ENCODE data around the gene ATP8A2. TPM values are rescaled to one million over a fixed set of nuclear protein-coding genes. Genes with fewer than 3 reads are reported as not detected.

ATP8A2 gene
- total and polyA plus RNA-seq, 10 of the 15 experiments (the other 5 are each of a cell fraction or from before 2014, with no cell fraction given): 0.01 to 0.04 (median 0.04) TPM; not detected in 7

DNA sequence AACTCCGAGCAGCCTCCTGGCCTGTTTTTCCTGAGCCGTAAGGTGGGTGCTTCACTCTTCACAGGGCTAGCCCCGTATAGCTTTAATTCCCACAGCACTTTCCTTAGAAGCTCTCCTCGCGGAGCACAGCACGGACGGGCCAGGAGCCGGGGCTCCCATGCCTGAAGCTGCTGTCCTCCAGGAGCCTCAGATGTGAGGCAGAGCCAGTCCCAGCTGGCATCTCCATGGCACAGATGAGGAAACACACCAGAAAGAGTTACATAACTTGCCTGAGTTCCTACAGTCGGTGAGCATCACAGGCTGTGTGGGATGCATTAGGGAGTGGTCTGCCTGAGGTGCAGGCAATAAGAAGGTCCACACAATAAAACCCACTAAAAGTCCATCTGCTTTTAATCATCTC, 118.5 kb downstream of the ATP8A2 start:
- ChIA-PET CTCF (no interaction called here), POLR2A (no interaction called here), SMC1A (ENCODE audit: uncharacterized antibody, unreplicated experiment) (no interaction called here), RAD21 (ENCODE audit: unreplicated experiment) (no interaction called here)
- H3K4me2 ChIP-seq (ENCODE audit: control insufficient read depth, insufficient read depth): no peak overlapping the region
- no peaks in the 10 kb centered on the region for H3K9me3 ChIP-seq (replicated peaks; ENCODE audit: control insufficient read depth, insufficient read depth, low read length)
- no peaks in the 10 kb centered on the region for H3K79me2 ChIP-seq (ENCODE audit: control insufficient read depth, insufficient read depth, low read length)
- intact Hi-C loops (cut with micrococcal nuclease; ENCODE audit: unreplicated experiment) (no loop called here), in situ Hi-C loops (cut with MboI) (no loop called here)
- H3K4me1 ChIP-seq (ENCODE audit: control insufficient read depth, insufficient read depth, low read length): no peaks in the 10 kb centered on the region
- FAIRE-seq (no peak), DNase-seq (ENCODE audit: low read depth, low spot score) (no peak), ATAC-seq (no peak)
- H3K4me3 ChIP-seq: no peak overlapping the region
- no peak overlapping the region for H3K9ac ChIP-seq (ENCODE audit: control insufficient read depth, insufficient read depth, low read length)
- H4K20me1 ChIP-seq (ENCODE audit: control insufficient read depth, insufficient read depth): no peaks in the 10 kb centered on the region
- H3K27ac ChIP-seq (ENCODE audit: control insufficient read depth, insufficient read depth): no peak overlapping the region
- no peak overlapping the region for H2AFZ ChIP-seq (ENCODE audit: control insufficient read depth, low read depth, low read length)
- TF ChIP-seq ESRRA (IDR thresholded peaks at IDR 0.05; ENCODE audit: low read length) (no peak), ZBTB11 (CRISPR knock-in tag; IDR thresholded peaks at IDR 0.05) (no peak), MEF2A (IDR thresholded peaks at IDR 0.05; ENCODE audit: insufficient read depth, low read depth, low read length) (no peak), ZNF274 (IDR thresholded peaks at IDR 0.05; ENCODE audit: insufficient read depth, insufficient read length) (no peak), KDM1A (IDR thresholded peaks at IDR 0.05; ENCODE audit: borderline replicate concordance) (no peak), TCF3 (IDR thresholded peaks at IDR 0.05; ENCODE audit: borderline replicate concordance, insufficient read depth, low read depth, low read length) (no peak), HDAC2 (IDR thresholded peaks at IDR 0.05) (no peak), NR2C1 (IDR thresholded peaks at IDR 0.05) (no peak), SUZ12 (IDR thresholded peaks at IDR 0.05; ENCODE audit: unreplicated experiment) (no peak), SREBF1 (IDR thresholded peaks at IDR 0.05; ENCODE audit: low read length) (no peak), NBN (IDR thresholded peaks at IDR 0.05) (no peak), MEF2B (IDR thresholded peaks at IDR 0.05; ENCODE audit: partially characterized antibody, poor library complexity, severe bottlenecking) (no peak), FOXM1 (IDR thresholded peaks at IDR 0.05; ENCODE audit: low read depth, low read length) (no peak), TAF1 (IDR thresholded peaks at IDR 0.05; ENCODE audit: borderline replicate concordance, low read depth, low read length) (no peak), GABPA (IDR thresholded peaks at IDR 0.05; ENCODE audit: low read depth) (no peak)
- TF ChIP-seq, protein P1, sequence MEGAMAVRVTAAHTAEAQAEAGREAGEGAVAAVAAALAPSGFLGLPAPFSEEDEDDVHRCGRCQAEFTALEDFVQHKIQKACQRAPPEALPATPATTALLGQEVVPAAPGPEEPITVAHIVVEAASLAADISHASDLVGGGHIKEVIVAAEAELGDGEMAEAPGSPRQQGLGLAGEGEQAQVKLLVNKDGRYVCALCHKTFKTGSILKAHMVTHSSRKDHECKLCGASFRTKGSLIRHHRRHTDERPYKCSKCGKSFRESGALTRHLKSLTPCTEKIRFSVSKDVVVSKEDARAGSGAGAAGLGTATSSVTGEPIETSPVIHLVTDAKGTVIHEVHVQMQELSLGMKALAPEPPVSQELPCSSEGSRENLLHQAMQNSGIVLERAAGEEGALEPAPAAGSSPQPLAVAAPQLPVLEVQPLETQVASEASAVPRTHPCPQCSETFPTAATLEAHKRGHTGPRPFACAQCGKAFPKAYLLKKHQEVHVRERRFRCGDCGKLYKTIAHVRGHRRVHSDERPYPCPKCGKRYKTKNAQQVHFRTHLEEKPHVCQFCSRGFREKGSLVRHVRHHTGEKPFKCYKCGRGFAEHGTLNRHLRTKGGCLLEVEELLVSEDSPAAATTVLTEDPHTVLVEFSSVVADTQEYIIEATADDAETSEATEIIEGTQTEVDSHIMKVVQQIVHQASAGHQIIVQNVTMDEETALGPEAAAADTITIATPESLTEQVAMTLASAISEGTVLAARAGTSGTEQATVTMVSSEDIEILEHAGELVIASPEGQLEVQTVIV (IDR thresholded peaks at IDR 0.05; ENCODE audit: borderline replicate concordance, partially characterized antibody): no peak
- TF ChIP-seq, protein P2, sequence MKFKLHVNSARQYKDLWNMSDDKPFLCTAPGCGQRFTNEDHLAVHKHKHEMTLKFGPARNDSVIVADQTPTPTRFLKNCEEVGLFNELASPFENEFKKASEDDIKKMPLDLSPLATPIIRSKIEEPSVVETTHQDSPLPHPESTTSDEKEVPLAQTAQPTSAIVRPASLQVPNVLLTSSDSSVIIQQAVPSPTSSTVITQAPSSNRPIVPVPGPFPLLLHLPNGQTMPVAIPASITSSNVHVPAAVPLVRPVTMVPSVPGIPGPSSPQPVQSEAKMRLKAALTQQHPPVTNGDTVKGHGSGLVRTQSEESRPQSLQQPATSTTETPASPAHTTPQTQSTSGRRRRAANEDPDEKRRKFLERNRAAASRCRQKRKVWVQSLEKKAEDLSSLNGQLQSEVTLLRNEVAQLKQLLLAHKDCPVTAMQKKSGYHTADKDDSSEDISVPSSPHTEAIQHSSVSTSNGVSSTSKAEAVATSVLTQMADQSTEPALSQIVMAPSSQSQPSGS (IDR thresholded peaks at IDR 0.05; ENCODE audit: low read length): no peak
- no peaks in the 10 kb centered on the region for H3K27me3 ChIP-seq (replicated peaks in 1 of 2; ENCODE audit: control insufficient read depth in 2 of 2, insufficient read depth in 2 of 2, low read length in 1 of 2)
- no TSS peak for BruUV-seq (replicated peaks)
- WGBS (ENCODE audit: insufficient coverage, insufficient replicate concordance, low lambda C conversion rate, missing lambda C conversion rate): 38% methylated on average over 9 of the region's 9 CpGs
- no peaks in the 10 kb centered on the region for H3K36me3 ChIP-seq (ENCODE audit: control insufficient read depth in 2 of 2, insufficient read depth in 2 of 2, low read length in 1 of 2)

Data from GM12878 (cell line).